Prostate gland (tissue), 2 donors: ENCODE measurements around the gene PLPP6. TPM values are rescaled to one million over a fixed set of nuclear protein-coding genes. Genes with fewer than 3 reads are reported as not detected.

Experiments used
- DNase-seq: peaks from one replicate; pipeline ENCODE4 v3.0.0-alpha.2; 2019; ENCODE audit warnings: low spot score
- H3K27ac ChIP-seq, 2 donors: fragments of 200-600 bp; sonication (generic); 2 replicates each; pipeline ENCODE4 v1.5.1; 2017 to 2019
- H3K27me3 ChIP-seq: fragments of 200-600 bp; sonication (generic); replicated peaks from 2 replicates; pipeline ENCODE4 v1.5.1; 2019; ENCODE audit not compliant: insufficient read depth
- H3K36me3 ChIP-seq, 2 donors: fragments of 200-600 bp; sonication (generic); 1 replicate in 1 of 2; 2 replicates in 1 of 2; pipeline versions ENCODE4 v1.5.1 to v1.8.1; 2017 to 2019
- H3K4me1 ChIP-seq: fragments of 200-600 bp; sonication (generic); replicated peaks from 2 replicates; pipeline ENCODE4 v1.5.1; 2019
- H3K4me3 ChIP-seq, 2 donors: fragments of 200-600 bp; sonication (generic); 2 replicates each; pipeline ENCODE4 v1.5.1; 2017 to 2019
- H3K9me3 ChIP-seq: fragments of 200-600 bp; sonication (generic); 2 replicates; pipeline ENCODE4 v1.5.1; 2017
- CTCF ChIP-seq, 4 experiments: fragments of 200-600 bp in 2 of 4; fragments of 450-650 bp in 2 of 4; sonication (generic) in 2 of 4; IDR thresholded peaks; 1 replicate in 3 of 4; 2 replicates in 1 of 4; pipeline ENCODE4 v1.5.1; 2016 to 2019; ENCODE audit warnings: antibody characterized with exemption in 4 of 4, mild to moderate bottlenecking in 2 of 4, moderate library complexity in 2 of 4
- POLR2A ChIP-seq: fragments of 450-650 bp; IDR thresholded peaks from one replicate; pipeline ENCODE4 v1.6.1; 2016; ENCODE audit warnings: antibody characterized with exemption, mild to moderate bottlenecking
- POLR2AphosphoS5 ChIP-seq: sonication (generic); formaldehyde crosslinking; IDR thresholded peaks from one replicate; pipeline ENCODE4 v1.6.1; 2017; ENCODE audit warnings: antibody characterized with exemption
- WGBS: methylation state at CpG from one replicate; pipeline ENCODE4 v1.1.5; 2018; 5-methylcytosine and 5-hydroxymethylcytosine counted together
- intact Hi-C: fragments of 100-400 bp; cut with DNase I; formaldehyde crosslinking; loops from one replicate; pipeline ENCODE4 v1.14.2; 2022
- total RNA-seq, 2 donors: library from RNA; depleted of rRNA; stranded (reverse); fragments of >200 nt; gene quantifications; one replicate each; pipeline ENCODE4 v1.1.0, GENCODE V29; 2016

The PLPP6 gene
- total RNA-seq, 2 donors from 2014 or later = 15.6 to 32.5 TPM

- Histone ChIP-seq H3K4me3 (no peak overlapping the region), H3K9me3 (no peaks in the 10 kb centered on the region), H3K36me3 (no peaks in the 10 kb centered on the region), H3K4me1 (no peaks in the 10 kb centered on the region), H3K27ac (no peak overlapping the region), H3K27me3 (no peaks in the 10 kb centered on the region)
- 64% methylated on average over 3 of the region's 3 CpGs for WGBS
- intact Hi-C loops = no loop called here
- no peak for DNase-seq
- TF ChIP-seq CTCF (IDR thresholded peaks at IDR 0.05) (no peak), POLR2A (no peak), POLR2AphosphoS5 (no peak)
These were observed 29.7 kb downstream of the PLPP6 start for GRCh38 chr9:4691795-4692194.

- intact Hi-C loops = no loop called here
- no peaks in the 10 kb centered on the region for H3K27me3 ChIP-seq
These were observed 38.0 kb downstream of the PLPP6 start for GRCh38 chr9:4700091-4700490.

GRCh38 chr9:4700932-4701331, 38.8 kb downstream of the PLPP6 start:
- no peaks in the 10 kb centered on the region for H3K36me3 ChIP-seq
- 91% methylated on average over 2 of the region's 2 CpGs for WGBS
- DNase-seq = no peak
- no peaks in the 10 kb centered on the region for H3K27me3 ChIP-seq
- intact Hi-C loops = no loop called here
- no peak for TF ChIP-seq CTCF (IDR thresholded peaks at IDR 0.05)
- TF ChIP-seq POLR2A = no peak
- no peak overlapping the region for H3K4me3 ChIP-seq
- H3K27ac ChIP-seq = no peak overlapping the region
- H3K9me3 ChIP-seq = no peaks in the 10 kb centered on the region
- no peaks in the 10 kb centered on the region for H3K4me1 ChIP-seq

More at GRCh38 chr9:4700091-4700490, 38.0 kb downstream of the PLPP6 start:
- Histone ChIP-seq H3K27ac (no peak overlapping the region), H3K4me1 (no peaks in the 10 kb centered on the region), H3K4me3 (no peak overlapping the region), H3K36me3 (no peaks in the 10 kb centered on the region), H3K9me3 (no peaks in the 10 kb centered on the region)
- TF ChIP-seq POLR2A (no peak), POLR2AphosphoS5 (no peak), CTCF (IDR thresholded peaks at IDR 0.05) (no peak)
- WGBS = 73% methylated on average over 3 of the region's 3 CpGs
- DNase-seq = no peak

- 29% methylated on average over 1 of the region's 1 CpG for WGBS
- TF ChIP-seq CTCF (IDR thresholded peaks at IDR 0.05) = no peak
- TF ChIP-seq POLR2AphosphoS5 = no peak
- no peak for TF ChIP-seq POLR2A
- Histone ChIP-seq H3K4me3 (no peak overlapping the region), H3K4me1 (no peaks in the 10 kb centered on the region), H3K36me3 (no peaks in the 10 kb centered on the region), H3K27me3 (no peaks in the 10 kb centered on the region), H3K9me3 (no peaks in the 10 kb centered on the region), H3K27ac (no peak overlapping the region)
- no peak for DNase-seq
- intact Hi-C loops = no loop called here
These were observed 39.4 kb downstream of the PLPP6 start for GRCh38 chr9:4701526-4701925.

- H3K9me3 ChIP-seq = no peaks in the 10 kb centered on the region
- no peak overlapping the region for H3K4me3 ChIP-seq
- intact Hi-C loops = no loop called here
- H3K27ac ChIP-seq = no peak overlapping the region
- DNase-seq = no peak
- no peaks in the 10 kb centered on the region for H3K4me1 ChIP-seq
- no peaks in the 10 kb centered on the region for H3K36me3 ChIP-seq
- 93% methylated on average over 2 of the region's 2 CpGs for WGBS
- no peak for TF ChIP-seq POLR2A
- TF ChIP-seq POLR2AphosphoS5 = no peak
- no peak for TF ChIP-seq CTCF (IDR thresholded peaks at IDR 0.05)
- H3K27me3 ChIP-seq = no peaks in the 10 kb centered on the region
These were observed 42.0 kb downstream of the PLPP6 start for GRCh38 chr9:4704129-4704528.
